A673 (cell line): ENCODE measurements around the gene RTN4. TPM values are rescaled to one million over a fixed set of nuclear protein-coding genes. Genes with fewer than 3 reads are reported as not detected.

Experiments
- BruUV-seq: library from RNA; stranded (reverse); fragments of 400-500 nt; replicated peaks from 2 replicates; lab custom pipeline; 2021; lab: Mats Ljungman, UMichigan
- CTCF ChIA-PET: fragments of 300-600 bp; sonication (Branson Sonifier 250); formaldehyde crosslinking; loops from one replicate; lab custom pipeline; 2022; ENCODE audit warnings: antibody characterized with exemption; lab: Charles Lee
- POLR2A ChIA-PET: fragments of 300-600 bp; sonication (Branson Sonifier 250); formaldehyde crosslinking; loops from one replicate; lab custom pipeline; 2022; ENCODE audit warnings: antibody characterized with exemption; ENCODE audit not compliant: low non-redundant PET; lab: Charles Lee
- DNase-seq: peaks from one replicate; pipeline ENCODE4 v3.0.0-alpha.2; 2015; ENCODE audit warnings: low spot score
- H3K27ac ChIP-seq: fragments of 200-600 bp; sonication (generic); 2 replicates; pipeline ENCODE4 v1.5.1; 2016; ENCODE audit warnings: mixed run types, low read depth, mild to moderate bottlenecking, mixed read lengths, antibody characterized with exemption, low read length; ENCODE audit not compliant: poor library complexity, severe bottlenecking
- H3K27me3 ChIP-seq: fragments of 200-600 bp; sonication (generic); replicated peaks from 2 replicates; pipeline ENCODE4 v1.6.1; 2017; ENCODE audit warnings: mixed run types, low read depth, mild to moderate bottlenecking, mixed read lengths, antibody characterized with exemption, low read length; ENCODE audit not compliant: insufficient read depth, poor library complexity
- H3K36me3 ChIP-seq: fragments of 200-600 bp; sonication (generic); 2 replicates; pipeline ENCODE4 v1.6.1; 2016; ENCODE audit warnings: mixed run types, mild to moderate bottlenecking, mixed read lengths, antibody characterized with exemption, low read length; ENCODE audit not compliant: insufficient read depth, poor library complexity, severe bottlenecking
- H3K4me1 ChIP-seq: fragments of 200-600 bp; sonication (generic); 2 replicates; pipeline ENCODE4 v1.6.1; 2017; ENCODE audit warnings: mixed run types, mild to moderate bottlenecking, mixed read lengths, antibody characterized with exemption, low read length; ENCODE audit not compliant: insufficient read depth, poor library complexity, severe bottlenecking
- H3K4me3 ChIP-seq: fragments of 200-600 bp; sonication (generic); 2 replicates; pipeline ENCODE4 v1.5.1; 2016; ENCODE audit warnings: low read depth, mixed run types, mild to moderate bottlenecking, mixed read lengths, low read length; ENCODE audit not compliant: poor library complexity, severe bottlenecking
- H3K9me3 ChIP-seq: fragments of 200-600 bp; sonication (generic); 2 replicates; pipeline ENCODE4 v1.6.1; 2016; ENCODE audit warnings: mixed run types, low read depth, mild to moderate bottlenecking, mixed read lengths, antibody characterized with exemption, low read length; ENCODE audit not compliant: poor library complexity, severe bottlenecking
- EZH2 ChIP-seq: fragments of 200-600 bp; sonication (generic); IDR thresholded peaks from 2 replicates; pipeline ENCODE4 v1.6.1; 2017; ENCODE audit warnings: borderline replicate concordance, low read depth, mild to moderate bottlenecking, mixed read lengths, antibody characterized with exemption, low read length; ENCODE audit not compliant: poor library complexity, severe bottlenecking
- intact Hi-C: fragments of 100-400 bp; cut with micrococcal nuclease; formaldehyde crosslinking; loops from one replicate; pipeline ENCODE4 v1.10.0; 2022; ENCODE audit not compliant: unreplicated experiment
- total RNA-seq: library from RNA; stranded (reverse); gene quantifications from 2 replicates; pipeline ENCODE4 v1.2.3, GENCODE V29; 2021
- TF ChIP-seq, protein P1 (sequence below): fragments of 300-800, 200-600 bp; sonication (generic); conservative IDR thresholded peaks from 2 replicates; pipeline ENCODE4 v1.5.1; 2017; ENCODE audit warnings: low read depth, mild to moderate bottlenecking, antibody characterized with exemption, low read length, moderate library complexity, mixed read lengths

Gene RTN4
- total RNA-seq, 1 experiment from 2014 or later: 275 TPM

DNA sequence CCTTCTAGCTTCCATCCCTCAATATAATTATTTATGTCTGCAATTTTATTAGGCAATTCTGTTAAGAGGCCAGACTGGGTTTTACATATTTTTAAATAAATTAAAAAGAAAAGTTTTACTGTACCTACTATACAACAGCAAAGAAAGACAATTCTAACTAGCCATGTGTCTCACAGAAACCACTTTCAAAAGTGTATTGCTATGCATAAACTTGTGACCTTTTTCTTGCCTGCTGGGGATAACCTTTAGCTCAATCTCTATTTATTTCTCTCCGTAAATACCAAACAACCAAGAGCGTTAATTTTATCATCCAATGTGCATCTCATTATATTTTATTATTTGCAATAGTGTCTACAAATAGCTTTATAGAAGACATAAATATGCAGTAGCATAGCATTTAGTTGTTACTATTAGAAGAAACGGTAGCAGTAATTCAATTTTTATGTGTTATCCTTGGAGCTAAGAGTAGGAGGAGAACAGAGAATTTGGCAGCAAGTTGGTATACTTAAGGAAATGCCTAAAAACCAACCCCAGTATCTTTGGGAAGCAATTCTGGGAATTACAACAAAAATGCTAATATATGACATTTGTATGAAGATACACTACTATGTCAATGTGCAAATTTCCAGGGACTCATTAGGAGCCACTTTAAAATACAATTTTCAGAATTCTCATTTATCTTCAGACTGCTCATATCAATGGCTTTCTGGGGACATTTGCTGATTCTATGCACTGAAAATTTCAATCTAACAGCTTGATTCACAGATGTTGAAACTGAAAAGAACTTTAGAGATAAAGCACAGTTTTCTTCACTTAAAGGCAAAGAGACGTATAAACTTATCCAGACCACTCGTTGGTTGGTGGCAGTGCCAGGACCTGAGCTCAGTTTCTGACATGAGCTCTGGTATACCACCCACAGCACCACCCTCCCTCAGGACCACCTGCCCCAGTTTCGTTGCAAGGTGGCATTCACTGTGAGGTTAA, 23.0 kb upstream of the RTN4 start:
- Histone ChIP-seq H3K36me3 (no peaks in the 10 kb centered on the region), H3K27me3 (no peaks in the 10 kb centered on the region), H3K4me3 (no peak overlapping the region), H3K9me3 (no peaks in the 10 kb centered on the region), H3K4me1 (peaks cover 12% of the 10 kb centered on the region), H3K27ac (no peak overlapping the region)
- ChIA-PET POLR2A (no interaction called here), CTCF (no interaction called here)
- DNase-seq: no peak
- TF ChIP-seq EZH2: no peak
- intact Hi-C loops: no loop called here
- no TSS peak for BruUV-seq

DNA sequence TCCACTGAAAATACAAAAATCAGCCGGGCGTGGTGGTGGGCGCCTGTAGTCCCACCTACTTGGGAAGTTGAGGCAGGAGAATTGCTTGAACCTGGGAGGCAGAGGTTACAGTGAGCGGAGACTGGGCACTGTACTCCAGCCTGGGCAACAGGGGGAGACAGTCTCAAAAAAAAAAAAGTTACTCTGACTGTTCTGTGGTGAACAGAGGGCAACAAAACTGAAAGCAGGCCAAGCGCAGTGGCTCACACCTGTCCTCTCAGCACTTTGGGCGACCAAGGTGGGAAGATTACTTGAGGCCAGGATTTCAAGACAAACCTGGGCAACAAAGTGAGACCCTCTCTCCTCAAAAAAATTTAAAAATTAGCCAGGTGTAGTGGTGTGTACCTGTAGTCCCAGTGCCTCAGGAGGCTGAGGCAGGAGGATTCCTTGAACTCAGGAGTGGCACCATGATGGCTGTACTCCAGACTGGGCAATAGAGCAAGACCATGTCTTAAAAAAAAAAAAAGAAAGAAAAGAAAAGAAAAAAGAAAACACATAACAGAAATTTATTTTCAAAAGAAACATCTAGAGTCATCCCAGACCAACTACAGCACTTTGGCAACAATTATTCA, 13.6 kb upstream of the RTN4 start:
- H3K4me3 ChIP-seq: no peak overlapping the region
- TF ChIP-seq, protein P1, sequence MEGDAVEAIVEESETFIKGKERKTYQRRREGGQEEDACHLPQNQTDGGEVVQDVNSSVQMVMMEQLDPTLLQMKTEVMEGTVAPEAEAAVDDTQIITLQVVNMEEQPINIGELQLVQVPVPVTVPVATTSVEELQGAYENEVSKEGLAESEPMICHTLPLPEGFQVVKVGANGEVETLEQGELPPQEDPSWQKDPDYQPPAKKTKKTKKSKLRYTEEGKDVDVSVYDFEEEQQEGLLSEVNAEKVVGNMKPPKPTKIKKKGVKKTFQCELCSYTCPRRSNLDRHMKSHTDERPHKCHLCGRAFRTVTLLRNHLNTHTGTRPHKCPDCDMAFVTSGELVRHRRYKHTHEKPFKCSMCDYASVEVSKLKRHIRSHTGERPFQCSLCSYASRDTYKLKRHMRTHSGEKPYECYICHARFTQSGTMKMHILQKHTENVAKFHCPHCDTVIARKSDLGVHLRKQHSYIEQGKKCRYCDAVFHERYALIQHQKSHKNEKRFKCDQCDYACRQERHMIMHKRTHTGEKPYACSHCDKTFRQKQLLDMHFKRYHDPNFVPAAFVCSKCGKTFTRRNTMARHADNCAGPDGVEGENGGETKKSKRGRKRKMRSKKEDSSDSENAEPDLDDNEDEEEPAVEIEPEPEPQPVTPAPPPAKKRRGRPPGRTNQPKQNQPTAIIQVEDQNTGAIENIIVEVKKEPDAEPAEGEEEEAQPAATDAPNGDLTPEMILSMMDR: peak; percentile 34
- no peak for TF ChIP-seq EZH2
- intact Hi-C loops: no loop called here
- no peak overlapping the region for H3K27ac ChIP-seq
- H3K9me3 ChIP-seq: no peaks in the 10 kb centered on the region
- H3K27me3 ChIP-seq: no peaks in the 10 kb centered on the region
- DNase-seq: no peak
- no peaks in the 10 kb centered on the region for H3K4me1 ChIP-seq
- POLR2A ChIA-PET: no interaction called here
- no peaks in the 10 kb centered on the region for H3K36me3 ChIP-seq
- BruUV-seq: no TSS peak
- CTCF ChIA-PET: no interaction called here

DNA sequence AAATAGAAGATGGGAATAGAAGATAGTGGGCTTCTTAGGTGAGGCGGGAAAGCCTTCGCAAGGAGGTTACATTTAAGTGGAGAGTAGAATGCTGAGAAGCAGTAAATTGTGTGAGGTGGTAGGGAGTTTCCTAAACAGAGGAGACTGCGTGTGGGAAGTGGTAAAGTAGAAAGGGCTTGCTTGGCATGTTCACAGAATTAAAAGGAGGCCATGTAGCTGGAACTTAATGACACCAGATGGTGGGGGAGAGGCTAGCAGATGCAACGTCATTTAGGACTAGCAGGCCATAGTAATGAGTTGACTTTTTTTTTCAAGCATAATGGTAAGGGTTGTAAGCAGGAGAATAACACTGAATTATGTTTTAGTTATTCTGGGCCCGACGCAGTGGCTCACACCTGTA, 13.0 kb upstream of the RTN4 start:
- intact Hi-C loops: no loop called here
- POLR2A ChIA-PET: no interaction called here
- no TSS peak for BruUV-seq
- H3K27ac ChIP-seq: no peak overlapping the region
- no peak for DNase-seq
- H3K4me1 ChIP-seq: no peaks in the 10 kb centered on the region
- no peak for TF ChIP-seq EZH2
- TF ChIP-seq, protein P1: no peak
- CTCF ChIA-PET: no interaction called here
- no peaks in the 10 kb centered on the region for H3K27me3 ChIP-seq
- H3K36me3 ChIP-seq: no peaks in the 10 kb centered on the region
- H3K9me3 ChIP-seq: no peaks in the 10 kb centered on the region
- H3K4me3 ChIP-seq: no peak overlapping the region
